Epidermal melanocyte (primary cell): Measurements from ENCODE around the gene APOBEC3C.
"Not testable (repeated sequence)": the region's sequence is repeated elsewhere in the genome, so short reads cannot be mapped to it uniquely, and the experiment has no call there.

Source experiments
- DNase-seq: peaks from one replicate; pipeline ENCODE4 v3.0.0; 2011; ENCODE audit warnings: low spot score; ENCODE audit not compliant: insufficient read length

The APOBEC3C gene

DNA sequence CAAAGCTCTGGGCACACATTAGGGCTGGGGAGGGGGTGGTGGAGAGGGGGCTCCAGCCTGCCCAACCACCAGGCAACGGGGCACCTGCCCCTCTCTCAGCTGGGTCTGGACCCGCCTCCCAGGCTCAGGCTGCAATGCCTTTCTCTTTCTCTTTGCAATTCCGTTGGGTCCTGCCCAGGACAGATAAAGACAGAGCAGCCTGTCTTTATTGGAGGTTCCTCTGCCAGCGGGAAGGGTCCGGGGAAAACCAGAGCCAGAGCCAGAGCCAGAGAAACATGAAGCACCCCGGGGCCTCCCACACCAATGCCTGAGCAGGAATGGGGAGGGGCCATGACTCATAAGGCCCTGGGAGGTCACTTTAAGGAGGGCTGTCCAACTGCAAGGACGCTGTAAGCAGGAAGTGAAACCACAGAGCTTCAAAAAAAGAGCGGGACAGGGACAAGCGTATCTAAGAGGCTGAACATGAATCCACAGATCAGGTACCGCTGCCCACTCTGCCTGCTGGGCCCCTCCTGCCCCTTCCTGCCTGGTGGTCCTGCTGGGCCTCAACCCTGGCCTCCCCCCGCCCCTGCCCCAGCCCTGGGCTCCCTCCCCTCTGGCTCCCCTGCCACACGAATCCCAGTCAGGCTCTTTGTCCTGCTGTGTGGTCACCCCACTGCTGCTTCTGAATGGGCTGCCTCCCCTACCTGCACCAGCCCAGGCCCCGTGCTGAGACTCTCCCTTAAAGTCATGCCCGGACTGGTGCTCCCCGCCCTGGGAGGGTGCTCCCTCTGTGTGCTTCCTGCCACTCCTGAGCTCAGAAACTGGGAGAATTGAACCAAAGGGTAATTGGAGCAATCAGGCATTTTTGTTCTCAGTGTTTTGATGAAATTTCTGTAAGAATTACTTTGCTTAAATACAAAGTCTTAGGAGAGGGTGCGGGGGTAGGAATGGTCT lies 31.8 kb upstream of the APOBEC3C start, which contains the start of gene APOBEC3B:
TSS of gene APOBEC3B (plus strand) at position 356 of the 936 bp plus-strand sequence. CDS start at position 463, 107 bp downstream.
- peak; percentile 94 for DNase-seq

DNA sequence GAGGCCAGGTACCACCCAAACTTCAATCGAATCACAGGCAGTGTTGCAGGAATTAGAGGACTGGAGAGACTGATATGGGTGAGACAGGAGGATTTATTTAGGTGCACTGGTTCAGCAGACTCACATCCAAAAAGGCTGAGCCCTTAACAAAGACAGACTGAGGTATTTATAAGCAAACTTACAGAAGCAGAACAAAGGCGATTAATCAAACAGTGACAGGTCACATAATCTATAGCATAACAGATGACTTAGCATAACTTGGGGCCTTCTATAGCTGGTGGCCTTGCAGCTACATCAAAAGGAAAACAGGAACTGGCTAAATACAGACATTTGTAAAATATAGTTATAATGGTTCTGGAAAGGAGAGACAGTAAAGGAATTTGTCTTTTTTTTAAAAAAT lies 29.8 kb upstream of the APOBEC3C start:
- DNase-seq, result no peak

DNA sequence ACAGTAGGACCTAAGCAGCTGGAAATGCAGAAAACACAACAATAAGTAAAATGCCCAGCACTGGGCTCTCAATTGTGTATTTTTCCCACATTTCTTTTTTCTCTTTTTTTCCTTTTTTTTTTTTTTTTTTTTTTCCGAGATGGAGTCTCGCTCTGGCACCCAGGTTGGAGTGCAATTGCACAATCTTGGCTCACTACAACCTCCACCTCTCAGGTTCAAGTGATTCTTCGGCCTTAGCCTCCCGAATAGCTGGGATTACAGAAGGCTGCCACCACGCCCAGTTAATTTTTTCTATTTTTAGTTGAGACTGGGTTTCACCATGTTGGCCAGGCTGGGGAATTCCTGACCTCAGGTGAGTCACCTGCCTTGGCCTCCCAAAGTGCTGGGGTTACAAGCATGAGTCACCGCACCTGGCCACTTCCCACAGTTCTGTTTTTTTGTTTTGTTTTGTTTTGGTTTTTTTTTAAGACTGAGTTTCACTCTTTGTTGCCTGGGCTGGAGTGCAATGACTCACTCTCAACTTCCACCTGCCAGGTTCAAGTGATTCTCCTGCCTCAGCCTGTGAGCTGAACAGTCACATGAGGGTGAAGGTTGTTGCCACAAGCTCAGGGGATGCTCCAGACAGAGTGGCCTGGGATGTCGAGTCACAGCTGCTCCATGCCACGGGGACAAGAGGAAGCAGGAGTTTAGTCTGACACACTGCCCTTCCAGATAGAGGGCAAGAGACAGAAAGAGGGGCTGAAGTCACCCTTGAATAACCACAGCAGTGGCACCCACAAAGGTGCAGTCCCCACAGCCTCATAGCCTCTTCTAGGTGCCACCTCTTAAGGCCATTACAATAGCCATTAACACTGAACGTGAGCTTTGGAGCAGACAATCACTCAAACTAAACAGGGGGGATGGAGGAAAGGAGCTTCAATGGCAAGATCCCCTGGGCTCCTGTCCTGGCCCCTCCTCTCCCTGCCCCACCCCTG lies 29.0 kb upstream of the APOBEC3C start:
- DNase-seq, result not testable (repeated sequence)

DNA sequence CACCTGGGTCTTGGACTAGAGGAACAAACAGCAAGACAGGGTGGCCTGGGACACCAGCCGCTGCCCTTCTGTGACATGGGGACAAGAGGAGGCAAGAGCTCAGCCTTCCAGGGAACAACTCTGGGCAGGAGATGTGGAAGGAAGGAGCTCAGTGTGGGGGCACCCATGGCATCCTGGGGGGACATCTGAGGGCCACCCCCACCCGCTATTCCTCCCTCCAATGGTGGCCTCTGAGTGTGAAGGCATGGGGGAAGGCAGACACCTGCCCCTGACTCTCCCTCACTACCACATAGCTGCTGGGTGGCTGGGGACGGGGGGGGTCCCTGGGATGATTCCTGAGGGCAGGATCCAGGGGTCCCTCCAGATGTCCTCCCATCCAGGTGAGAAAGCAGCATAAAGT lies 27.4 kb upstream of the APOBEC3C start:
- no peak for DNase-seq

DNA sequence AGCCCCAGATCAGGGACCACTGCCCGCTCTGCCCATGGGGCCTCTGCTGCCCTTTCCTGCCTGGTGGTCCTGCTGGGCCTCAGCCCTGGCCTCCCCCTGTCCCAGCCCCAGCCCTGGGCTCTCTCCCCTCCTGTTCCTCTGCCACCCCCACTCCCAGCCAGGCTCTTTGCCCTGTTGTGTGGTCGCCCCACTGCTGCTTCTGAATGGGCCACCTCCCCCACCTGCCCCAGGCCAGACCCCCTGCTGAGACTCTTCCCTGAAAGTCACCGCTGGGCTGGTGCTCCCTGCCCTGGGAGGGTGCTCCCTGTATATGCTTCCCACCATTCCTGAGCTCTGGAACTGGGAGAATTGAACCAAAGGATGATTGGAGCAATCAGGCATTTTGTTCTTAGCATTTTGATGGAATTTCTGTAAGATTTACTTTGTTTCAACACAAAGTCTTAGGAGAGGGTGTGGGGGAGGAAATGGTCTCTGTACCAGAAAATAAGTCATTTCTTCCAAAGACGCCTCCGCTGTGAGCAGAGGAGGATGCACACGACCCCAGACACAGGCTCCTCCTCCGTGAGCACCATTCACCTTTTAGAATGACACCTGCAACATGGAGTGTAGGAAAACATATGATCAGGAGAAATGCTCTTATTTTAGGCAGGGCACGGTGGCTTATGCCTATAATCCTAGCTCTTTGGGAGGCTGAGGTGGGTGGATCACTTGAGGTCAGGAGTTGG lies 26.7 kb upstream of the APOBEC3C start:
- no peak for DNase-seq

DNA sequence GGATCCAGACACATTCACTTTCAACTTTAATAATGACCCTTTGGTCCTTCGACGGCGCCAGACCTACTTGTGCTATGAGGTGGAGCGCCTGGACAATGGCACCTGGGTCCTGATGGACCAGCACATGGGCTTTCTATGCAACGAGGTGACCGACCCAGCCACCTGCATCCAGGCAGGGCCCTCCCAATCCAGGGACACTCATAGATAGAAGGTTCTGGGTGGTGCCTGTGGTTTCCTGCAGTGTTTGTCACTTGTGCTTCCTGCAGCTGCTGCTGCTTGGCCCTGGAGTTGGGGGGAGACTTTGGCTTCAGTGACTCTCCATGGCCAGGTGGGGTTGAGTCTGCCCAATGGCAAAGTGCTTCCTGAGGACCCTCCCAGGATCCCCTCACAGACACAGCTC lies 24.6 kb upstream of the APOBEC3C start:
- no peak for DNase-seq

DNA sequence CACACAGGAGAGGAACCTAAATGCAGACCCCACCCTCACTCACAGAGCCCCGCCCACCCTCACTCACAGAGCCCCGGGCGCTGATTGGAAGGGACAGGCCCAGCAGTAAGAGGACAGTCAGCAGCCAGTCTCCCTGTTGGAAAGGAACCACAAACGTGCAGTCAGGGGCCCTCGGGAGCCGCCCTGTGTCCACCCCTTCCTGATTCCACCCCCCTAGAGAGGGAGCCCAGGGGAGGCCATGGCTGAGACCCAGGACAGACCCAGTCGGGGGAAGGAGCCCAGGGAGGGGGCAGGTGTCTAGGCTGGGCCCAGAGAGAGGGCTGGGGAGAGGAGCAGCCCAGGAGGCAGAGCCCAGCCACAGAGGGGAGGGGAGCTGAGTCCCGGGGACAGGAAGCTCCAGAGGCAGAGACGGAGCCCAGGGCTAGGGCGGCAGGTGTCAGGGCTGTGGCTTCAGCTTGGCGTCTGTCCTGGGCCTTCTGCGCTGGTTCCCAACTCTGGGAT lies 21.1 kb upstream of the APOBEC3C start:
- DNase-seq, result not testable (repeated sequence)

DNA sequence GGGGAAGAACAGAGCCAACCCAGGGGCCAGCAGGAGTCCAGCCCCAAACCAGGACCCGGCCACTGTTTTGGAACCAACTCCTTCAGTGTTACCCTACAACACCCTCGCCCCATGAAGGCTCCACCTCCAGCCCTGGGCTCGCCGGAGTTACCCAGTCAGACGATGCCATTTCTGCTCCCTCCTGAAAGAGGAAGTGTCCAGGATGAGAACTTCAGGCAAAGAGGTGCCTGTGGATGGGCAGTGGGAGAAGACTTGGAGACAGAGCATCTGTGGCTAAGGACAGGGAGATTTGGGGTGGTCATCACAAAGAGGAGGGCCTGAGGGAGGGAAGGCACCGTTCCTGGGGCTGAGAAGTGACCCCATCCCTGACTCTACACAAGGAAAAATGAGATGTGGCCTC lies 18.0 kb upstream of the APOBEC3C start:
- DNase-seq, result no peak

DNA sequence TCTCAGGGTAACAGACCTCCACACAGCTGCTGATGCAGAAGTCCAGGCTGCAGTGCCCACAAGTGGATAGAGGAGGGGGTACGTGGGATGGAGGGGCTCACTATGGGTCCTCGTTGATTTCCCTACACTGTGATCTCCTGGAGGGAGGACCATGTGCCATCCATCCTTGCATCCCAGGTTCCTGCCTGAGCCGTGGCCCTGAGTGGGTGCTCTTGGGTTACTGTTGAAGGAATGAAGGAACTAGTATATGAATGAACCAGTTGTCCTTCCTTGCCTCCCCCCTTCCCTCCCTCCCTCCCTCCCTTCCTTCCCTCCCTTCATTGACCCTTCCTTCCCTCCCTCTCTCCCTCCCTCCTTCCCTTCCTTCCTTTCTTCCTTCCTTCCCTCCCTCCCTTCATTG lies 16.5 kb upstream of the APOBEC3C start:
- DNase-seq, result no peak

DNA sequence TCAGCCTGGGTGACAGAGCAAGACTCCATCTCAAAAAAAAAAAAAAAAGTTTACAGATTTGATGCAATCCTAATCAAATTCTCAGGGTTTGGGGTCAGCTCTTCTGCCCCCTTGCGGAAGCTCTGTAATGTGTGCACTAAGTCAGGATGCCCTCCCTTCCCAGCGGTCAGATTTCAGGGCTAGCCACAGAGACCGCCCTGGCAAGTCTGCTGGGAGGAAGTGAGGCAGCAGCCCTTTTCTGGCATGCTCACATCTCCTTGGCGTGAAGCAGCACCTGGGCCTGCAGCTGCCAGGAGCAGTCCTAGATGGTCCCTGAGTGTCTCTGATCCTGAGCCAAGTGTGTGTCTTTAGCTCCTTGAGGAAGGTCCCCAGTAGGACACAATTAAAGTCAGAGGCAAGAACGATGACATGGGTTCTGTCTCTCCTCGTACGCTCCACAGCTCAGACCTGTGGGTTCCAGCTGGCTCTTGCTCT lies 10.9 kb upstream of the APOBEC3C start:
- peak; percentile 90 for DNase-seq

DNA sequence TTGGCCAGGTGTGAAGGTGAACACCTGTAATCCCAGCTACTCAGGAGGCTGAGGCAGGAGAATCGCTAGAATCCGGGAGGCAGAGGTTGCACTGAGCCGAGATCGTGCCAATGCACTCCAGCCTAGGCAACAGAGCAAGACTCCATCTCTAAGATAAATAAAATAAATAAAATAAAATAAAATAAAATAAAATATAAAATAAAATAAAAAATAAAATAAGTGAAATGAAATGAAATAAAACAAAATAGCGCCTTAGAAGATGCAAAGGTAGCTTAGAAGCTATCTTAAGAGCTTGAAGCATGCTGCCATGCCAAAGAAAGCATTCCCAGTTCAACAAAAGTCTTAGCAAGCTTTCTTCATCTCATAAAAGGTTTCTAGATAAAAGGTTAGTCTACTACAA lies 6.9 kb upstream of the APOBEC3C start:
- DNase-seq, result no peak

DNA sequence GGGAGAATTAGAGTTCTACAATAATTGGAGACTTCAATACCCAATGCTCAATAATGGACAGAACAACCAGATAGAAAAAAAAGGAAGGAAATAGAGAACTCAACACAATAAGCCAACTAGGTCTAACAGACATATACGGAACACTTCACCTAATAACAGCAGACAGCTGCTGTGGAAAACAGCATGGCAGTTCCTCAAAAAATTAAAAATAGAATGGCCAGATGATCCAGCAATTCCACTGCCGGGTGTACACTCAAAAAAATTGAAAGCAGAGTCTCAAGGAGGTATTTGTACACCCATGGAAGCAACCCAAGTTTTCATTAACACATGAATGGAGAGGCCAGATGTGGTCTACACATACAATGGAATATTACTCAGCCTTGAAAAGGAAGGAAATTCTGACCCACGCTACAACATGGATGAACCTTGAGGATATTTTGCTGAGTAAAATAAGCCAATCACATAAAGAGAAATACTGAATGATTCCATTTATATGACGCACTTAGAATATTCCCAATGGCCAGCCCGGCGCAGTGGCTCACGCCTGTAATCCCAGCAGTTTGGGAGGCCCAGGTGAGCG lies 5.7 kb upstream of the APOBEC3C start:
- not testable (repeated sequence) for DNase-seq

DNA sequence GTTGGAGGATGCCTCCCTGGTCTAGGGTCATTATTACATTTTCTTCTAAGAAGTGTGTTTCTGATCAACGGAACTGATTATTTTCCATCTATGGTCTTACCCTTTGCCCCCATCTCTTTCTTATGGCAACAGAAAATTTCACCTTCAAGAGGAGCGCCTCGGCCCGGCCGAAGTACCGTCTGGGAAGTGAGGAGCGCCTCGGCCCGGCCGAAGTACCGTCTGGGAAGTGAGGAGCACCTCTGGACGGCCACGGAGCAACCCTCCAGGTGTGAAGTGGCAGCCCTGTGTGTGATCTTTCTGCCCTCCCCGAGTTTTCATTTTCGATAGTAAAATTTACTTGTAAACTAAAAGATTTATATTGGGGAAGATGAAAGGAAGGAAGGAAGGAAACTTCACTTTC lies 3.1 kb upstream of the APOBEC3C start:
- no peak for DNase-seq

DNA sequence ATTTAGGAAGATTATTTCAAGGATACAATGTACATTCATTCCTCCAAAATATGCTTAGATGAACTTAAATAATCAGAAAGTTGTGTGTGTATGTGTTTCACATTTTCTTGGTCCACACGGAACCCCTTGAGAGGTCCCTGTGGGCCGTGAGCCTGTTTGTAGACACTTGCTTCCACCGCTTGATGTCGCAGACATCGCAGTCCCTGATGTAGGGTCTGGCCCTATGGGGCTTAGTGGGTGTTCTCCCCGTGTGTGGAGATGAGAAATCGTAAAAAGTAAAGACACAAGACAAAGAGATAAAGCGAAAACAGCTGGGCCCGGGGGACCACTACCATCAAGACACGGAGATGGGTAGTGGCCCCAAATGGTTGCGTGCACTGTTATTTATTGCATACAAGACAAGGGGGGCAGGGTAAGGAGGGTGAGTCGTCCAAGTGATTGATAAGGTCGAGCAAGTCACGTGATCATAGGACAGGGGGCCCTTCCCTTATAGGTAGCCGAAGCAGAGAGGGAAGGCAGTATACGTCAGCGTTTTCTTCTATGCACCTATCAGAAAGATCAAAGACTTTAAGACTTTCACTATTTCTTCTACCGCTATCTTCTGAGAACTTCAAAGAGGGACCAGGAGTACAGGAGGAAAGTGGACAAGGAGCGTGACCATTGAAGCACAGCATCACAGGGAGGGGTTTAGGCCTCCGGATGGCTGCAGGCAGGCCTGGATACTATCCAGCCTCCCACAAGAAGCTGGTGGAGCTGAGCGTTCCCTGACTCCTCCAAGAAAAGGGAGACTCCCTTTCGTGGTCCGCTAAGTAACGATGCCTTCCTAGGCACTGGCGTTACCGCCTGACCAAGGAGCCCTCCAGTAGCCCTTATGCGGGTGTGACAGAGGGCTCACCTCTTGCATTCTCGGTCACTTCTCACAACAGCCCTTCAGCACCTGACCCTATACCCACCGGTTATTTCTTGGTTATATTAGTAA lies 1.2 kb upstream of the APOBEC3C start:
- no peak for DNase-seq

DNA sequence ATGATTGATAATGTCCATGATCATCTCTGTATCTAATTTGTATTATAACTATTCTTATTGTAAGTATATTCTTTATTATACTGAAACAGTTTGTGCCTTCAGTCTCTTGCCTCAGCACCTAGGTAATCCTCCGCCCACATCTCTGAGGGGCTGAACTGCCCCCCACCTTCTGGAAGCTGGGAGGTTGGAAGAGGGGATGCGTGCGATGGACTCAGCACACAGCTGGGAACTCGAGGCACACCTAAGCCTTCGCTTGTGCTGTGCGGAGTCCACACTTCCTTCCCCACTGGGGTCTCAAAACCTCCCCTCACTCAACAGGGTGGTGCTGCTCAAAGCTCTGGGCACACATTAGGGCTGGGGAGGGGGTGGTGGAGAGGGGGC lies 506 bp upstream of the APOBEC3C start:
- DNase-seq, result not testable (repeated sequence)

DNA sequence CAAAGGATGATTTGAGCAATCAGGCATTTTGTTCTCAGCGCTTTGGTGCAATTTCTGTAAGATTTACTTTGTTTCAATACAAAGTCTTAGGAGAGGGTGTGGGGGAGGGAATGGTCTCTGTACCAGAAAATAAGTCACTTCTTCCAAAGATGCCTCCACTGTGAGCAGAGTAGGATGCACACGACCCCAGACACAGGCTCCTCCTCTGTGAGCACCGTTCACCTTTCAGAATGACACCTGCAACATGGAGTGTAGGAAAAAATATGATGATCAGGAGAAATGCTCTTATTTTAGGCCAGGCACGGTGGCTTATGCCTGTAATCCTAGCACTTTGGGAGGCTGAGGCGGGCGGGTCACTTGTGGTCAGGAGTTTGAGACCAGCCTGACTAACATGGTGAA lies 665 bp downstream of the APOBEC3C start:
- DNase-seq, result not testable (repeated sequence)

DNA sequence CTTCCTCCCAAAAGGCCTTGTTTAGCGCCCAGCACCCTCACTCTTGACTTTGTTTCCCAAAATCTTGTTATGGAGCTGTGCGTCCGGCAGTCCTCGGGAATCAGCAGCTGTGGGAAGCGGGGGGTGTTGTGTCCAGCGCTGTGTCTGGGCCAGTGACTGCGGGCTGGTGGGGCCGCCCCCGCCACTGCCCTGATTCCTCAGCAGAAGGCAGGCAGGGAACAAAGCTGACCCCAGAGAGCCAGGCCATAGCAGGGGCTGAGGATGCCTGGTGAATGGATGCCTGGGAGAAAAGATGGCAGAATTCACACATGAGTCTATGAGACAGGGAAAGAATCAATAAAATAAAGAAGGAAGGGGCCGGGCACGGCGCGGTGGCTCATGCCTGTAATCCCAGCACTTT lies 2.5 kb downstream of the APOBEC3C start:
- DNase-seq, result no peak

DNA sequence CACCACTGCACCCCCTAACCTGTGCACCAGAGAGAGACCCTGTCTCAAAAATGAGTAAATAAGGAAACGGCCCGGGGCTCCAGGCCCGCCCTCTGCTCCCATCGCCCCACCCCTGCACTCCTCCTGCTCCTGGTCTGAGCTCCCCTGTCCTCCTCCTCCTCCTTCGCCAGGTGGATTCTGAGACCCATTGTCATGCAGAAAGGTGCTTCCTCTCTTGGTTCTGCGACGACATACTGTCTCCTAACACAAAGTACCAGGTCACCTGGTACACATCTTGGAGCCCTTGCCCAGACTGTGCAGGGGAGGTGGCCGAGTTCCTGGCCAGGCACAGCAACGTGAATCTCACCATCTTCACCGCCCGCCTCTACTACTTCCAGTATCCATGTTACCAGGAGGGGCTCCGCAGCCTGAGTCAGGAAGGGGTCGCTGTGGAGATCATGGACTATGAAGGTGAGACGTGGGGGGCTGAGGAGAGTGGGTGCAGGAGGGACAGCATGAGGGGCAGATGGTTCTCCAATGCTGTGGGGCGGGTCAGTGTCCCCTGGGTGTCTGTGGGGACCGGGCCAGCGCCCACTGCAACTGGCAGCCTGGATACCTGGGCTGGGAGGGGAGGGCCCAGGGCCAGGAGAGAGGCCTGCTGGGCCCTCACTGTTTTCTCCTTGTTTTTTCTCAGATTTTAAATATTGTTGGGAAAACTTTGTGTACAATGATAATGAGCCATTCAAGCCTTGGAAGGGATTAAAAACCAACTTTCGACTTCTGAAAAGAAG lies 3.7 kb downstream of the APOBEC3C start:
- DNase-seq, result no peak
